HG03558 (cell line): ENCODE results near the gene NTN1.

Source experiments
- ATAC-seq: cut with Tn5 transposase; IDR thresholded peaks from one replicate; pipeline ENCODE4 v1.9.1; 2021; ENCODE audit warnings: moderate number of reproducible peaks; ENCODE audit not compliant: unreplicated experiment; ENCODE audit errors: extremely low read depth

NTN1 gene

GRCh38 chr17:9178319-9178718, 157.0 kb downstream of the NTN1 start:
- no peak for ATAC-seq

- ATAC-seq, result no peak
Measured at GRCh38 chr17:9179602-9180001, 158.3 kb downstream of the NTN1 start.

GRCh38 chr17:9181640-9182039, 160.3 kb downstream of the NTN1 start:
- ATAC-seq, result no peak

GRCh38 chr17:9183306-9183705, 162.0 kb downstream of the NTN1 start:
- ATAC-seq, result no peak

GRCh38 chr17:9185142-9185541, 163.8 kb downstream of the NTN1 start:
- no peak for ATAC-seq

GRCh38 chr17:9185688-9186284, 164.5 kb downstream of the NTN1 start:
- no peak for ATAC-seq

- no peak for ATAC-seq
Measured at GRCh38 chr17:9187828-9188227, 166.5 kb downstream of the NTN1 start.

- ATAC-seq, result no peak
Measured at GRCh38 chr17:9188367-9188766, 167.1 kb downstream of the NTN1 start.

GRCh38 chr17:9189870-9190269, 168.6 kb downstream of the NTN1 start:
- no peak for ATAC-seq

- no peak for ATAC-seq
Measured at GRCh38 chr17:9192010-9192409, 170.7 kb downstream of the NTN1 start.

- no peak for ATAC-seq
Measured at GRCh38 chr17:9195411-9195810, 174.1 kb downstream of the NTN1 start.

GRCh38 chr17:9195961-9196670, 174.8 kb downstream of the NTN1 start:
- ATAC-seq, result no peak

GRCh38 chr17:9199571-9200551, 178.6 kb downstream of the NTN1 start:
- ATAC-seq, result no peak

GRCh38 chr17:9200699-9201359, 179.5 kb downstream of the NTN1 start:
- peak; percentile 38 for ATAC-seq

GRCh38 chr17:9202532-9202931, 181.2 kb downstream of the NTN1 start:
- no peak for ATAC-seq

GRCh38 chr17:9203771-9204425, 182.6 kb downstream of the NTN1 start:
- no peak for ATAC-seq

GRCh38 chr17:9204637-9205329, 183.5 kb downstream of the NTN1 start:
- ATAC-seq, result no peak

GRCh38 chr17:9205520-9206409, 184.5 kb downstream of the NTN1 start:
- ATAC-seq, result no peak

GRCh38 chr17:9206410-9206703, 185.0 kb downstream of the NTN1 start:
- no peak for ATAC-seq
